ENCODE results near the gene CCT6B.
A peak's percentile ranks its signal among the peaks of the same experiment; 100 is the strongest.
"Not testable (repeated sequence)": the region's sequence is repeated elsewhere in the genome, so short reads cannot be mapped to it uniquely, and the experiment has no call there.

CCT6B gene

GRCh38 chr17:34961093-34961911 is at the start of gene CCT6B, which contains the start of gene ZNF830:
TSS of gene CCT6B (minus strand) at chr17:34961460. CDS start at chr17:34961393, 67 bp downstream.
TSS of gene ZNF830 (plus strand) at chr17:34961540. CDS start at chr17:34961567, 27 bp downstream.
- DNase-seq = peak; percentile 80

GRCh38 chr17:35010093-35010492 is 48.8 kb upstream of the CCT6B start:
- DNase-seq = no peak

- no peak for DNase-seq
Measured at GRCh38 chr17:35006961-35007360, 45.7 kb upstream of the CCT6B start.

- DNase-seq = no peak
Measured at GRCh38 chr17:35006345-35006744, 45.1 kb upstream of the CCT6B start.

- no peak for DNase-seq
Measured at GRCh38 chr17:35003778-35004177, 42.5 kb upstream of the CCT6B start.

- DNase-seq = no peak
Measured at GRCh38 chr17:35002876-35003551, 41.8 kb upstream of the CCT6B start.

GRCh38 chr17:35001549-35001948 is 40.3 kb upstream of the CCT6B start:
- DNase-seq = no peak

GRCh38 chr17:35000965-35001364 is 39.7 kb upstream of the CCT6B start:
- not testable (repeated sequence) for DNase-seq

GRCh38 chr17:34999456-34999855 is 38.2 kb upstream of the CCT6B start:
- no peak for DNase-seq

GRCh38 chr17:34998205-34998604 is 36.9 kb upstream of the CCT6B start:
- DNase-seq = peak; percentile 40

- DNase-seq = no peak
Measured at GRCh38 chr17:34997355-34997862, 36.1 kb upstream of the CCT6B start.

GRCh38 chr17:34996422-34997285 is 35.4 kb upstream of the CCT6B start:
- no peak for DNase-seq

- no peak for DNase-seq
Measured at GRCh38 chr17:34993031-34993430, 31.8 kb upstream of the CCT6B start.

- no peak for DNase-seq
Measured at GRCh38 chr17:34991606-34992005, 30.3 kb upstream of the CCT6B start.

GRCh38 chr17:34990921-34991365 is 29.7 kb upstream of the CCT6B start:
- DNase-seq = peak; percentile 18

GRCh38 chr17:34989473-34989872 is 28.2 kb upstream of the CCT6B start:
- DNase-seq = no peak

GRCh38 chr17:34988644-34989043 is 27.4 kb upstream of the CCT6B start:
- no peak for DNase-seq

GRCh38 chr17:34987232-34987631 is 26.0 kb upstream of the CCT6B start:
- DNase-seq = no peak

- no peak for DNase-seq
Measured at GRCh38 chr17:34981538-34982241, 20.4 kb upstream of the CCT6B start.

- DNase-seq = peak; percentile 88
Measured at GRCh38 chr17:34980681-34981537, 19.6 kb upstream of the CCT6B start.

GRCh38 chr17:34980353-34980680 is 19.1 kb upstream of the CCT6B start, which contains the start of gene LIG3:
TSS of gene LIG3 (plus strand) at chr17:34980512. CDS start at chr17:34983006, 2,494 bp downstream.
- peak; percentile 95 for DNase-seq

All from NK-92 treated with Interleukin-12 subunit alpha and Interleukin-12 subunit beta, amount 100 ng/mL, for 24 hours (cell line).